ENCODE measurements around the gene DSG3. TPM values are rescaled to one million over a fixed set of nuclear protein-coding genes. Genes with fewer than 3 reads are reported as not detected.

The DSG3 gene
- total and polyA plus RNA-seq, 10 of the 15 experiments (the other 5 are each of a cell fraction or from before 2014, with no cell fraction given) = 0.01 to 0.36 (median 0.30) TPM

- no peak for TF ChIP-seq ZNF592 (IDR thresholded peaks at IDR 0.05)
- TF ChIP-seq BCL11A (IDR thresholded peaks at IDR 0.05; ENCODE audit: low read depth, low read length) = peak; percentile 43; the same call in 1 of the 2 replicates
- no peak for TF ChIP-seq MYB (IDR thresholded peaks at IDR 0.05; ENCODE audit: borderline replicate concordance, low read depth, low read length)
- no peak for TF ChIP-seq SKIL (IDR thresholded peaks at IDR 0.05; ENCODE audit: low read depth, poor library complexity, severe bottlenecking)
- no peak for TF ChIP-seq PRDM15 (CRISPR knock-in tag; IDR thresholded peaks at IDR 0.05)
- no peak for TF ChIP-seq MAX (IDR thresholded peaks at IDR 0.05; ENCODE audit: low read depth, low read length)
- TF ChIP-seq TAF1 (IDR thresholded peaks at IDR 0.05; ENCODE audit: borderline replicate concordance, low read depth, low read length) = no peak
- no peak for TF ChIP-seq SREBF2 (IDR thresholded peaks at IDR 0.05; ENCODE audit: low read length)
- TF ChIP-seq PAX8 (IDR thresholded peaks at IDR 0.05) = no peak
- no peak for TF ChIP-seq USF2 (IDR thresholded peaks at IDR 0.05; ENCODE audit: borderline replicate concordance, low read depth, low read length)
- TF ChIP-seq NRF1 (conservative IDR thresholded peaks at IDR 0.05; ENCODE audit: low read depth, low read length) = no peak
- TF ChIP-seq IKZF1 (conservative IDR thresholded peaks at IDR 0.05) = no peak; the same call in 1 of the 2 replicates
- no peak for TF ChIP-seq ZSCAN29 (IDR thresholded peaks at IDR 0.05)
- no peak for TF ChIP-seq SIN3A (IDR thresholded peaks at IDR 0.05; ENCODE audit: low read depth, low read length)
- peak; percentile 50 for TF ChIP-seq PBX3 (IDR thresholded peaks at IDR 0.05; ENCODE audit: insufficient replicate concordance, low read depth, low read length)
- peak; percentile 42; the same call in 1 of the 2 replicates for TF ChIP-seq BACH1 (IDR thresholded peaks at IDR 0.05; ENCODE audit: borderline replicate concordance)
- TF ChIP-seq KAT2A (conservative IDR thresholded peaks at IDR 0.05; ENCODE audit: control insufficient read depth, low read depth, low read length) = no peak
Observed at GRCh38 chr18:31490387-31490786, 42.8 kb downstream of the DSG3 start (continued).

Data from GM12878 (cell line).